ENCODE measurements around the gene GIN1.
"Not testable (repeated sequence)": the region's sequence is repeated elsewhere in the genome, so short reads cannot be mapped to it uniquely, and the experiment has no call there.

The GIN1 gene

GRCh38 chr5:103059525-103059924 lies 60.4 kb downstream of the GIN1 start:
- H3K4me3 ChIP-seq (ENCODE audit: low read depth, low read length) = no peak overlapping the region
- no peaks in the 10 kb centered on the region for H3K79me2 ChIP-seq
- no peaks in the 10 kb centered on the region for H3K36me3 ChIP-seq (ENCODE audit: control insufficient read depth, insufficient read depth, low read length)
- H3K9ac ChIP-seq = no peak overlapping the region
- H2AFZ ChIP-seq = no peak overlapping the region
- no peaks in the 10 kb centered on the region for H3K4me1 ChIP-seq
- no peak overlapping the region for H3K27ac ChIP-seq
- no peak overlapping the region for H3K4me2 ChIP-seq (ENCODE audit: low read length)
- no peaks in the 10 kb centered on the region for H3K9me3 ChIP-seq (ENCODE audit: control insufficient read depth, low read length)
- H3K27me3 ChIP-seq (ENCODE audit: control insufficient read depth, insufficient read depth, low read length) = no peaks in the 10 kb centered on the region
- no peak for TF ChIP-seq CTCF (IDR thresholded peaks at IDR 0.05)

- Histone ChIP-seq H3K36me3 (ENCODE audit: control insufficient read depth, insufficient read depth, low read length) (no peaks in the 10 kb centered on the region), H3K4me3 (ENCODE audit: low read depth, low read length) (no peak overlapping the region), H3K4me2 (ENCODE audit: low read length) (no peak overlapping the region), H3K9me3 (ENCODE audit: control insufficient read depth, low read length) (no peaks in the 10 kb centered on the region), H3K9ac (no peak overlapping the region), H3K27me3 (ENCODE audit: control insufficient read depth, insufficient read depth, low read length) (no peaks in the 10 kb centered on the region), H3K79me2 (no peaks in the 10 kb centered on the region), H2AFZ (no peak overlapping the region), H3K4me1 (no peaks in the 10 kb centered on the region), H3K27ac (no peak overlapping the region)
- TF ChIP-seq CTCF (IDR thresholded peaks at IDR 0.05) = no peak
Observed at GRCh38 chr5:103057208-103058130, 62.5 kb downstream of the GIN1 start.

- not testable (repeated sequence) for H3K27ac ChIP-seq; H3K36me3 ChIP-seq (ENCODE audit: control insufficient read depth, insufficient read depth, low read length); H3K79me2 ChIP-seq; H3K9ac ChIP-seq; H2AFZ ChIP-seq; H3K9me3 ChIP-seq (ENCODE audit: control insufficient read depth, low read length); H3K4me3 ChIP-seq (ENCODE audit: low read depth, low read length); H3K27me3 ChIP-seq (ENCODE audit: control insufficient read depth, insufficient read depth, low read length); H3K4me1 ChIP-seq; H3K4me2 ChIP-seq (ENCODE audit: low read length)
Observed at GRCh38 chr5:103046706-103047105, 73.2 kb downstream of the GIN1 start.

GRCh38 chr5:103041071-103041676 lies 78.8 kb downstream of the GIN1 start:
- Histone ChIP-seq H3K4me1 (no peaks in the 10 kb centered on the region), H3K9me3 (ENCODE audit: control insufficient read depth, low read length) (no peaks in the 10 kb centered on the region), H3K79me2 (no peaks in the 10 kb centered on the region), H3K27ac (no peak overlapping the region), H3K4me2 (ENCODE audit: low read length) (no peak overlapping the region), H3K4me3 (ENCODE audit: low read depth, low read length) (no peak overlapping the region), H3K27me3 (ENCODE audit: control insufficient read depth, insufficient read depth, low read length) (no peaks in the 10 kb centered on the region), H2AFZ (no peak overlapping the region), H3K36me3 (ENCODE audit: control insufficient read depth, insufficient read depth, low read length) (no peaks in the 10 kb centered on the region), H3K9ac (no peak overlapping the region)
- peak; percentile 52 for TF ChIP-seq CTCF (IDR thresholded peaks at IDR 0.05)

GRCh38 chr5:103037673-103038455 lies 82.1 kb downstream of the GIN1 start:
- H3K36me3 ChIP-seq (ENCODE audit: control insufficient read depth, insufficient read depth, low read length) = no peaks in the 10 kb centered on the region
- no peaks in the 10 kb centered on the region for H3K4me1 ChIP-seq
- no peaks in the 10 kb centered on the region for H3K27me3 ChIP-seq (ENCODE audit: control insufficient read depth, insufficient read depth, low read length)
- no peak overlapping the region for H3K4me3 ChIP-seq (ENCODE audit: low read depth, low read length)
- TF ChIP-seq CTCF (IDR thresholded peaks at IDR 0.05) = no peak
- no peak overlapping the region for H3K9ac ChIP-seq
- H3K9me3 ChIP-seq (ENCODE audit: control insufficient read depth, low read length) = no peaks in the 10 kb centered on the region
- H3K4me2 ChIP-seq (ENCODE audit: low read length) = no peak overlapping the region
- no peak overlapping the region for H2AFZ ChIP-seq
- H3K27ac ChIP-seq = no peak overlapping the region
- H3K79me2 ChIP-seq = no peaks in the 10 kb centered on the region
